ENCODE data around the gene PPP6R1. TPM values are rescaled to one million over a fixed set of nuclear protein-coding genes. Genes with fewer than 3 reads are reported as not detected.

PPP6R1 gene
- total RNA-seq, 1 donor from 2014 or later = 82.3 TPM

- H3K27ac Mint-ChIP-seq (ENCODE audit: unreplicated experiment) = no peak overlapping the region
- DNase-seq = no peak
- peaks cover 10% of the 10 kb centered on the region for H3K36me3 Mint-ChIP-seq (ENCODE audit: unreplicated experiment)
- peaks cover 16% of the 10 kb centered on the region for H3K9me3 Mint-ChIP-seq (ENCODE audit: unreplicated experiment)
- no peak for TF ChIP-seq CTCF (IDR thresholded peaks at IDR 0.05; ENCODE audit: partially characterized antibody, unreplicated experiment)
- no peak overlapping the region for H3K4me3 Mint-ChIP-seq (ENCODE audit: unreplicated experiment)
- peaks cover 7% of the 10 kb centered on the region for H3K4me1 Mint-ChIP-seq (ENCODE audit: low read depth, unreplicated experiment)
- peaks cover 17% of the 10 kb centered on the region for H3K27me3 Mint-ChIP-seq (ENCODE audit: unreplicated experiment)
Measured at GRCh38 chr19:55213547-55213946, 45.3 kb downstream of the PPP6R1 start.

- peaks cover 10% of the 10 kb centered on the region for H3K36me3 Mint-ChIP-seq (ENCODE audit: unreplicated experiment)
- H3K27me3 Mint-ChIP-seq (ENCODE audit: unreplicated experiment) = peaks cover 17% of the 10 kb centered on the region
- no peak overlapping the region for H3K27ac Mint-ChIP-seq (ENCODE audit: unreplicated experiment)
- peaks cover 5% of the 10 kb centered on the region for H3K4me1 Mint-ChIP-seq (ENCODE audit: low read depth, unreplicated experiment)
- no peak overlapping the region for H3K4me3 Mint-ChIP-seq (ENCODE audit: unreplicated experiment)
- TF ChIP-seq CTCF (IDR thresholded peaks at IDR 0.05; ENCODE audit: partially characterized antibody, unreplicated experiment) = no peak
- peaks cover 16% of the 10 kb centered on the region for H3K9me3 Mint-ChIP-seq (ENCODE audit: unreplicated experiment)
- DNase-seq = peak; percentile 49
Measured at GRCh38 chr19:55212447-55212846, 46.4 kb downstream of the PPP6R1 start.

DNA sequence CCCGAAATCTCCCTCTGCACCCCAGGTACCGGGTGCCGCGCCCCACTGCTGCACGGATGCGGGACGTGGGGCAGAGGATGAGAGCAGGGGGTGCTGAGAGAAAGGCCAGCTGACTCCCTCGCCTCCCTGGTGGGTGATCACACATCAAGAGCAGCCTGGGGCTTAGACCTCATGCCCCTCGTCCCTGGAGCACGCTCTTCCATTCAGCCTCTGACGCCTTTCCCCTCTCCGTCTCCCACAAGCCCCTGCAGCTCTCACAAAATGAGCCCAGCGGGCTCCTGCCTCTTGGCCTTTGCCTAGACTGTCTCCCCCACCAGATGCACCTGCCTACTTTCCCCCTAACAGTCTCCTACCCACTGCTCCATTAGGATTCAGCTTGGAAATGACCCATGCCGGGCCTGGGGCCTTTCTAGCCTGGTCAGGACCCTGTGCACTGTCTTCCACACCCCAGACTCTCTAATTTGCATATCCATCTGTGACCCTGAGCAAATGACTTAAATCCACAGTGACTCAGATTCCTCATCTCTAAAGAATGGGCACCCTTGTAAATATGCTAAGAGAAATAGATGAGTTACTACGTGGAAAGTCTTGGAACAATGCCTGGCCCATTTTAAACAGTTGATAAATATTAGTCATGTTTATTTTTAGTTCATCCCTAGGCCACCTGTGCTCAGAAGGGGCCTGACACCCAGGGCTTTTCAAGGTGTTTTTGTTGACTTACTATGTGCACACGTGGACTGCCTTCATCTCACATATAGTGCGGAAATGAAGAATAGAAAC is 48.9 kb downstream of the PPP6R1 start:
- H3K4me3 Mint-ChIP-seq (ENCODE audit: unreplicated experiment) = peak overlapping the region; percentile 59
- peaks cover 12% of the 10 kb centered on the region for H3K27me3 Mint-ChIP-seq (ENCODE audit: unreplicated experiment)
- H3K36me3 Mint-ChIP-seq (ENCODE audit: unreplicated experiment) = no peaks in the 10 kb centered on the region
- H3K9me3 Mint-ChIP-seq (ENCODE audit: unreplicated experiment) = peaks cover 9% of the 10 kb centered on the region
- no peak overlapping the region for H3K27ac Mint-ChIP-seq (ENCODE audit: unreplicated experiment)
- DNase-seq = no peak
- H3K4me1 Mint-ChIP-seq (ENCODE audit: low read depth, unreplicated experiment) = peaks cover 8% of the 10 kb centered on the region
- no peak for TF ChIP-seq CTCF (IDR thresholded peaks at IDR 0.05; ENCODE audit: partially characterized antibody, unreplicated experiment)

- H3K27ac Mint-ChIP-seq (ENCODE audit: unreplicated experiment) = no peak within 1 kb of the TSS
- H3K27me3 Mint-ChIP-seq (ENCODE audit: unreplicated experiment) = peaks cover 10% of the 10 kb centered on the region
- H3K36me3 Mint-ChIP-seq (ENCODE audit: unreplicated experiment) = no peaks in the 10 kb centered on the region
- TF ChIP-seq CTCF (IDR thresholded peaks at IDR 0.05; ENCODE audit: partially characterized antibody, unreplicated experiment) = no peak
- H3K9me3 Mint-ChIP-seq (ENCODE audit: unreplicated experiment) = peaks cover 5% of the 10 kb centered on the region
- H3K4me3 Mint-ChIP-seq (ENCODE audit: unreplicated experiment) = peak within 1 kb of the TSS; percentile 59
- H3K4me1 Mint-ChIP-seq (ENCODE audit: low read depth, unreplicated experiment) = peaks cover 8% of the 10 kb centered on the region
- no peak for DNase-seq
Measured at GRCh38 chr19:55208880-55209692, 49.7 kb downstream of the PPP6R1 start, which contains the start of gene PTPRH. Gene PTPRH, minus strand, starts transcription at chr19:55209501. Its CDS starts 68 bp downstream, at chr19:55209433.

All from glutamatergic neuron (in vitro differentiated cells).